ELF-1 (cell line): ENCODE measurements around the gene SLC6A3.
"Not testable (repeated sequence)": the region's sequence is repeated elsewhere in the genome, so short reads cannot be mapped to it uniquely, and the experiment has no call there.

Experiments
- DNase-seq: peaks from one replicate; pipeline ENCODE4 v3.0.0-alpha.2; 2016; ENCODE audit warnings: low read depth, low spot score

The SLC6A3 gene

DNA sequence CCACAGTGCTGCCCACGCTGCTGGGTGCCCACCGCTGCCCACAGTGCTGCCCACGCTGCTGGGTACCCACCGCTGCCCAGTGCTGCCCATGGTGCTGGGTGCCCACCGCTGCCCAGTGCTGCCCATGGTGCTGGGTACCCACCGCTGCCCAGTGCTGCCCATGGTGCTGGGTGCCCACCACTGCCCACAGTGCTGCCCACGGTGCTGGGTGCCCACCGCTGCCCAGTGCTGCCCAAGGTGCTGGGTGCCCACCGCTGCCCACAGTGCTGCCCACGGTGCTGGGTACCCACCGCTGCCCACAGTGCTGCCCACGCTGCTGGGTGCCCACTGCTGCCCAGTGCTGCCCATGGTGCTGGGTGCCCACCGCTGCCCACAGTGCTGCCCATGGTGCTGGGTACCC lies 22.7 kb downstream of the SLC6A3 start:
- DNase-seq = not testable (repeated sequence)

DNA sequence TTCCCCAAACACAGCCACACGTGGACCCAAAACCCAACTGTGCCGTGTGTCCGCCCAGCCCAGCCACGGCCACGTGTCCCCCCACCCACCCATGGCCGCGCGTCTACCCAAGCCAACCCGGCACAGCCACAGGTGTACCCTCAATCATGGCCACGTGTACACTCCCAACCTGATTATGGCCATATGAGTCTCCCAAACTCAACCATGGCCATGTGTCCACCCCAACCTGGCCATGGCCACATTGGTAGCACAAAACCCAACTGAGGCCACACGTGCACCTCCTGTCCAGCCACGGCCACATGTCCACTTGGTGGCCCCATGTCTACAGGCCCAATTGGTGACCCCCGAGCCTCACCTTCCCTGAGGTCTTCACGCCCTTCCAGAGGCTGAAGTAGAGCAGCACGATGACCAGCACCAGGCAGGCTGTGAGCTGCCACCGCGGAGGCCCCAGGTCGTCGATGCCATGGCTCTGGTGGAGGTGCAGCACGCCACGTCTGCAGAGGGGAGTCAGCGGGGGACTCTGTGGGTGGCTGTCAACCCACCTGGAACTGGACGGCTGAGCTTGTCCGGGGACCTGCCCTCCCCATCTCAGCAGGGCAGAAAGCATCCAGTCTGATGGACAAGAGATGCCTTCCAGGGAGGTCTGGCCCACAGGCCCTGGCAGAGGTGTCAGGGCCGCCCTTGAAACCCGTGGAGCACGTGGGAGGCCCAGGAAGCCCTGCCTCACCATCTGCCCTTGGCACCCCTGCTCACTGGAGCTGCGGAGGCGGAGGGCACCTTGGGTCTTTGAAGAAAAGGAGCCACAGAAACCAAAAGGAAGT lies 23.5 kb downstream of the SLC6A3 start:
- DNase-seq = no peak

- DNase-seq = no peak
These were observed 24.7 kb downstream of the SLC6A3 start for GRCh38 chr5:1420211-1421195.

- DNase-seq = no peak
These were observed 25.6 kb downstream of the SLC6A3 start for GRCh38 chr5:1419476-1420210.

DNA sequence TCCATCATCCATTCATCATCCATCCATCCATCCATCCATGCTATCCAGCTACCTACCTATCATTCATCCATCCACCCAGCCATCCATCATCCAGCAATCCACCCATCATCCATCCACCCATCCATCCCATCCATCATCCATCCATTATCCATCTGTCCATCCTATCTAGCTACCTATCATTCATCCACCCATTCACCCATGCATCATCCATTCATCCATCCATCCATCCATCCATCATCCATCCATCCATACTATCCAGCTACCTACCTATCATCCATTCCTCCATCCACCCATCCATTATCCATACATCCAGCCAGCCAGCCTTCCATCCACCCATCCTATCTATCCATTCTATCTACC lies 26.3 kb downstream of the SLC6A3 start:
- no peak for DNase-seq

DNA sequence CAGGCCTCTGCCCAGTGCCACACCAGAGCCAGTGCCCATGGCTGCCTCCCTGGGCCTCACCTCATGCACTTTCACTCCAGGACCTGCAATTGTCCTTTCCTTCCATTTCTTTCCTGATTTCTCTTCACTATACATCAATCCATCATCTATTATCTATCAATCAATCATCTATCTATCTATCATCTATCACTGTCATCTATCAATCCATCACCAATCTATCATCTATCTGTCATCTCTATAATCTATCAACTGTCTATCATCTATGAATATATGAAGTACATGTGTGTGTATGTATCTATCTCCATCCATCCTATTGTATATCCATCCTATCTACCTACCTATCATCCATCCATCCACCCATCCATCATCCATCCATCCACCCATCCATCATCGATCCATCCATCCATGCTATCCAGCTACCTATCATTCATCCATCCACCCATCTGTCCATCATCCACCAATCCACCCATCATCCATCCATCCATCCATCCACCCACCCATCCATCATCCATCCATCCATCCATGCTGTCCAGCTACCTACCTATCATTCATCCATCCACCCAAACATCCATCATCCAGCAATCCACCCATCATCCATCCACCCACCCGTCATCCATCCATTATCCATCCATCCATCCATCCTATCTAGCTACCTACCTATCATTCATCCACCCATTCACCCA lies 26.9 kb downstream of the SLC6A3 start:
- DNase-seq = no peak

DNA sequence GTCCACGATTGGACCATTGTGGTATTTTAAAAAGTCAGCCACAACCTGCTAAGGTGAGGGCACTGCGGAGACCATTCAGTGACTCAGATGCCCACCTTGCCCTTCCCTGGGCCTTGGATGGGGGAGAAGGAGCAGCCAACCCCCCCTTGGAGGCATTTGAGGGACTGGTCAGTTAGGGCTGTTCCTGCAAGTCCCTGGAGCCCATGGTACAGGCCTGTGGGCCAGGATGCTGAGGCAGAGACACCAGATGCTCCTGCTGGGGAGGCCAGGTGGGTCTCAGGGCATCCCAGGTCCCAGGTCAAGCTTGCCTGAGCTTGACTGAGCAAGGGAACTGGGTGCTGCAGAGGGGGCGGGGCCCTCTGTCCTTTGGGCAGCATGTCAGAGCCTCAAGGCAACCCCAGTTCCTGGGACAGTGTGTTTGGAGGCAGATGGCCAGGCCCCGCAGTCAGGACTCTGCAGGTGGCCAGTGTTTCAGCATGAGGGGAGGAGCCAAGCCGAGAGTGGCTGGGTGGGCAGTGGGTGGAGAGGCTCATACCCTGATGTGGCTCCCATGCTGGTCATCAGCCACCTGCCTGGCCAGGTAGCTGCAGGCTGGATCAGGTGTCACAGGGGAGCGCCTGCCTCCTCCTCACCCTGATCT lies 27.5 kb downstream of the SLC6A3 start:
- no peak for DNase-seq

- no peak for DNase-seq
These were observed 28.3 kb downstream of the SLC6A3 start for GRCh38 chr5:1416856-1417469.

GRCh38 chr5:1415626-1416360 lies 29.4 kb downstream of the SLC6A3 start:
- DNase-seq = no peak

GRCh38 chr5:1415059-1415425 lies 30.2 kb downstream of the SLC6A3 start:
- no peak for DNase-seq

DNA sequence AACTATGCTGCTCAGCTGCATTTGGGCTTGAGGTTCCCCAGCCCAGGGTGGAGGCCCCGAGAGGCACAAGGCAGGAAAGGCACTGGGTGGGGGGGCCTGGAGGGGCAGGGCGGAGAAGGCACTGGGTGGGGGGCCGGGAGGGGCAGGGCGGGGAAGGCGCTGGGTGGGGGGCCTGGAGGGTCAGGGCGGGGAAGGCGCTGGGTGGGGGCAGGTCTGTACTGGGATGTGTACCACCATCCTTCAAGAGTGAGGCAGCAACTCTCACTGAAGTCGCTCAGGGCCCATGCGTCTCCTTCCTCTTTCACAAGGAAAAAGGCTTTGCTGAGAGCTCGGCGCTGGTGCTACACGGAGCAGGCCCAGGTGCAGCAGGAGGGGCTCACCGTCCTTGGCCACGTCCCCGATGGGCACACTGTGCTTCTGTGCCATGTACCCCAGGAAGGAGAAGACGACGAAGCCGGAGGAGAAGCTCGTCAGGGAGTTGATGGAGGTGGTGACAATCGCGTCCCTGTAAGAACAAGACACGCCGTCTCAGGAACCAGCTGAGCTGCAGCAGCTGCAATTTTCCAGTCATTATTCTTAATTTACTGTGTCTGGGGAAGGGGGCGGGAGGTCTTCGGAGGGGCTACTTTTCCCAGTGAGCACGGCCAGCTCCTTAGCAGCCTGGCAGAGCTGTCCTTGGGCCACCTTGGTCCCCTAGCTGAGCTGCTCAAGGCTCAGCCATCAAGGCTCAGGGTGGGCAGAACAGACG lies 30.8 kb downstream of the SLC6A3 start:
- no peak for DNase-seq

DNA sequence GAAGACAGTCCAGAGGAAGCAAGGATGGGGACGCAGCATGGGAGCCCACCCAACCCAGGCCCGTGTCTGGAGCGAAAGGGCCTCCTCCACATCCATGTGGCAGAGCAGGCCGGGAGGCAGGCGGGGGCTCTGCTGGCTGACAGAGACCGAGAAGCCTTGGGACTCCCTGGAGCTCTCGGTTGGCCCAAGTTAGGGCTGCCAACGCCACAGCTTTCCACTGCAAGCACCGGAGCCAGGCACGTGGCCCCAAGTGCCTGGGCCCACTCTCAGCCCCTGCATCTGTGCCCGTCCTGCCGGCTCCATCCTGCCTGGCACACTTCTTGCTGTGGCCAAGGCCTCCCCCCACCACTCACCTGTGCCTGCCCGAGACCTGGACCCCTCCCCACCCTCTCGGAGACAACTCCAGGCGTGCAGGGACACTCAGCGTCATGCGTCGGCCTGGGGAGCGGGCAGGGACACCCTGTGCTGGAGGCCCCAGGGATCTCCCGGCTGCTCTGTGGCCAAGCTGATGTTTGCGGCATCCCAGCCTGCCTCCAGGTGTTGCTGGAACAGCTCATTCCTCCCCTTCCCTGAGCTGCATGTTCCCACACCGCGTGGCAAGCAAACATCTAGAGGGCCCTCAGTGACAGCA lies 31.5 kb downstream of the SLC6A3 start:
- DNase-seq = no peak

DNA sequence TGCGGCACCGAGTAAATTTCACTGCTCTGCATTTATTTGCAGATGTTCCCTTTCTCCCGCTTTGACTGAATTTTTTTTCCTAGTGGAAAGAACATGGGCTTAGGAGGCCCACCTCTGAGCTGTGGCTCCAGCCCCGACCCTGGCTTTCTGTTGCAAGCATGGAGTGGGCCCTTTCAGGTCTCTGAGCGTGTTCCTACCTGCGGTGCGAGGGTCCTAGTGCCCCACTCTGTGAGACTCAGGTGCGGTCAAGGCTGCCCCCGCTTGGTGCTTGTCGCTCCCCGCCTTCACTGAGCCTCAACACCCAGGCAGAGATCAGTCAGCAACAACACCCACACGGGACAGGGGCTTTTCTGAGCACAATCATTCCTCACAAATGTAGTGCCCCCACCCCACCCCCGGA lies 32.0 kb downstream of the SLC6A3 start:
- DNase-seq = no peak

GRCh38 chr5:1412621-1413020 lies 32.6 kb downstream of the SLC6A3 start:
- no peak for DNase-seq

DNA sequence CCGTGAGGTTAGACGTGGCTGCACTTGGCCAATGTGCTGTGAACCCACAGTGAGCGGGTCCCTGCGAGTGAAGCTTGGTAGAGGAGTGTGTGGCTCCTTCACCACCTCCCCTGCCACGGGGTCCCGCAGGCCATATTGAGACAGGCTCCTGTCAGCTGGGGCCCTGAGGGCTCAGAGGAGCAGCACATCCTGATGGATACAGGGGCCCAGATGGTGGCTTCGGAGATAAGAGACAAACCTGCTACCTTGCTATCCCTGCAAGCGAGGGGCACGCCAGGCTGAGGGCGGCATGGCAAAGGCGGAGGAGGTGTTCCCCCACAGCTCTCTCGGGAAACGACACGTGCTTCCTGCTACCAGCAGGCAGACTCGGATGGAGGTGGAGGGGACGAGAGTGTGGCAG lies 33.1 kb downstream of the SLC6A3 start:
- no peak for DNase-seq

- no peak for DNase-seq
These were observed 34.1 kb downstream of the SLC6A3 start for GRCh38 chr5:1411099-1411498.

DNA sequence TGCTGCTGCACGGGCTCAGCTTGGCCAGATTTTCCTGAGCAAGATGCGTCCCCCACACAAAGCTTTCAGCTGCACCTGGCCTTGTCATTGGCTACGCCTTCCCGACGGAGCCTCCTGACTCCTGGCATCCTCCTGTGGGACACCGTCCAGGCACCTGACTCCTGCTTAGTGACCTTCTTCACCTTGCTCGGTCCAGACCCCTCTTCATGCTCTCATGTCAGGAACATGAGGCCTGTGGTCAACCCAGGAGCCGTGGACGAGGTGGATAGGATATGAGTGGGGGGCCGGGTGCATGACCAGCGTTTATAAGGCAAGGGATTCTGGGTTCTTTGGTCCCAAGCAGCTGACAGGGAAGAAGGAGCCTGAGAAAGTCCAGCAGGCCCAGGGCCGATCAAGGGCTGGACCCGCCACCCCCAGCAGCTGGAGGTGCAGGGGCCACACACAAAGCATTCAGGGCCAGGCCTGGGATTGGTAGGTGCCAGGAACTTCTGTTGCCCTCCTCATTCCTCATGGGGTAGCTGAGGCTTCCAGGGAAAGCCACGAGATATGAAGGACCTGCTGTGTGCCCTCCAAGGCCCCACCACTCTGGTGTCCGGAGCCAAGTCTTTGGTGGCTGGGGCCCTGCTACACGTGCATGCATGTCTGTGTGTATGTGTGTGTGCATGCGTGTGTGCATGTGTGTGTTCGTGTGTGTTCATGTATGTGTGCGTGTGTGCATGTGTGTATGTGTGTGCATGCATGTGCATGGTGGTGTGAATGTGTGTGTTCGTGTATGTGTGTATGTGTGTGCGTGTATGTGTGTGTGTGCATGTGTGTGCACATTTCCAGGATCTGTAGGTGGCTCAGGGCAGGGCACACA lies 34.9 kb downstream of the SLC6A3 start:
- no peak for DNase-seq
